Activated naive CD4-positive, alpha-beta T cell treated with anti-CD3 and anti-CD28 coated beads, Interleukin-2, amount 10 ng/mL, durations not matched to agents 7 days and 5 days (primary cell): ENCODE data around the gene XRN2.
"Not testable (repeated sequence)": the region's sequence is repeated elsewhere in the genome, so short reads cannot be mapped to it uniquely, and the experiment has no call there.

Experiments
- CTCF ChIA-PET: fragments of 350-600 bp; sonication (Branson Sonifier 250); formaldehyde crosslinking; loops from one replicate; lab custom pipeline; 2021; ENCODE audit warnings: antibody characterized with exemption; lab: Charles Lee
- DNase-seq: peaks from one replicate; pipeline ENCODE4 v3.0.0-alpha.2; 2020
- H3K27ac Mint-ChIP-seq: one replicate; pipeline ENCODE4 v1.8.0; 2021; ENCODE audit warnings: mild to moderate bottlenecking, moderate library complexity, mixed read lengths
- H3K27me3 Mint-ChIP-seq: one replicate; pipeline ENCODE4 v1.8.0; 2021; ENCODE audit warnings: mild to moderate bottlenecking, mixed read lengths
- H3K36me3 Mint-ChIP-seq: one replicate; pipeline ENCODE4 v1.8.0; 2021; ENCODE audit warnings: mixed read lengths
- H3K4me1 Mint-ChIP-seq: one replicate; pipeline ENCODE4 v1.8.0; 2021; ENCODE audit warnings: mixed read lengths
- H3K4me3 Mint-ChIP-seq: one replicate; pipeline ENCODE4 v1.8.0; 2021; ENCODE audit warnings: mild to moderate bottlenecking, moderate library complexity, mixed read lengths
- H3K9me3 Mint-ChIP-seq: one replicate; pipeline ENCODE4 v1.8.0; 2021; ENCODE audit warnings: mixed read lengths

XRN2 gene

GRCh38 chr20:21344206-21344900 lies 41.2 kb downstream of the XRN2 start:
- Mint-ChIP-seq H3K36me3 (peaks cover 53% of the 10 kb centered on the region), H3K4me3 (no peak overlapping the region), H3K4me1 (no peaks in the 10 kb centered on the region), H3K27me3 (no peaks in the 10 kb centered on the region), H3K27ac (no peak overlapping the region), H3K9me3 (no peaks in the 10 kb centered on the region)
- DNase-seq = no peak
- CTCF ChIA-PET = interaction anchor here (1.3 kb wide), 1 partner anchor 9 kb away, joined by 5 read pairs; no protein-coding TSS in a partner anchor

- Mint-ChIP-seq H3K27me3 (no peaks in the 10 kb centered on the region), H3K36me3 (peaks cover 49% of the 10 kb centered on the region)
- CTCF ChIA-PET = interaction anchor here (1.3 kb wide), 1 partner anchor 8 kb away, joined by 5 read pairs; no protein-coding TSS in a partner anchor
Observed at GRCh38 chr20:21344961-21345360, 41.8 kb downstream of the XRN2 start.

GRCh38 chr20:21352703-21353102 lies 49.6 kb downstream of the XRN2 start:
- Mint-ChIP-seq H3K36me3 (peaks cover 32% of the 10 kb centered on the region), H3K27ac (no peak overlapping the region), H3K4me1 (no peaks in the 10 kb centered on the region), H3K9me3 (no peaks in the 10 kb centered on the region), H3K27me3 (no peaks in the 10 kb centered on the region), H3K4me3 (no peak overlapping the region)
- DNase-seq = no peak
- CTCF ChIA-PET = interaction anchor here (1.1 to 2.1 kb wide), 4 partner anchors 8 to 153 kb away, joined by 3 to 5 read pairs (median 4); no protein-coding TSS in a partner anchor

More at GRCh38 chr20:21344961-21345360, 41.8 kb downstream of the XRN2 start:
- Mint-ChIP-seq H3K4me3 (no peak overlapping the region), H3K9me3 (no peaks in the 10 kb centered on the region), H3K4me1 (no peaks in the 10 kb centered on the region), H3K27ac (no peak overlapping the region)
- no peak for DNase-seq

- CTCF ChIA-PET = interaction anchor here (0.7 to 2.1 kb wide), 5 partner anchors 9 to 242 kb away, joined by 3 to 5 read pairs (median 5); no protein-coding TSS in a partner anchor
- Mint-ChIP-seq H3K27ac (no peak overlapping the region), H3K27me3 (no peaks in the 10 kb centered on the region), H3K4me3 (no peak overlapping the region), H3K9me3 (no peaks in the 10 kb centered on the region), H3K36me3 (peaks cover 30% of the 10 kb centered on the region), H3K4me1 (no peaks in the 10 kb centered on the region)
- no peak for DNase-seq
Observed at GRCh38 chr20:21353236-21353635, 50.1 kb downstream of the XRN2 start.

- Mint-ChIP-seq H3K27me3 (no peaks in the 10 kb centered on the region), H3K4me1 (peaks cover 3% of the 10 kb centered on the region), H3K9me3 (no peaks in the 10 kb centered on the region), H3K27ac (no peak overlapping the region), H3K36me3 (peaks cover 37% of the 10 kb centered on the region), H3K4me3 (no peak overlapping the region)
- CTCF ChIA-PET = no interaction called here
- DNase-seq = no peak
Observed at GRCh38 chr20:21355981-21356380, 52.9 kb downstream of the XRN2 start.

GRCh38 chr20:21356386-21356785 lies 53.3 kb downstream of the XRN2 start:
- CTCF ChIA-PET = interaction anchor here (0.9 kb wide), 1 partner anchor 29 kb away, joined by 3 read pairs; no protein-coding TSS in a partner anchor
- Mint-ChIP-seq H3K27me3 (no peaks in the 10 kb centered on the region), H3K27ac (no peak overlapping the region), H3K9me3 (no peaks in the 10 kb centered on the region), H3K36me3 (peaks cover 37% of the 10 kb centered on the region), H3K4me3 (no peak overlapping the region), H3K4me1 (peaks cover 3% of the 10 kb centered on the region)
- no peak for DNase-seq

GRCh38 chr20:21357844-21358243 lies 54.7 kb downstream of the XRN2 start:
- CTCF ChIA-PET = no interaction called here
- H3K4me3 Mint-ChIP-seq = no peak overlapping the region
- peaks cover 3% of the 10 kb centered on the region for H3K4me1 Mint-ChIP-seq
- H3K27me3 Mint-ChIP-seq = no peaks in the 10 kb centered on the region
- peaks cover 45% of the 10 kb centered on the region for H3K36me3 Mint-ChIP-seq
- no peaks in the 10 kb centered on the region for H3K9me3 Mint-ChIP-seq
- DNase-seq = no peak
- no peak overlapping the region for H3K27ac Mint-ChIP-seq

- CTCF ChIA-PET = no interaction called here
- peaks cover 3% of the 10 kb centered on the region for H3K4me1 Mint-ChIP-seq
Observed at GRCh38 chr20:21358737-21359136, 55.6 kb downstream of the XRN2 start.

GRCh38 chr20:21360705-21361104 lies 57.6 kb downstream of the XRN2 start:
- Mint-ChIP-seq H3K27ac (no peak overlapping the region), H3K9me3 (no peaks in the 10 kb centered on the region), H3K27me3 (no peaks in the 10 kb centered on the region), H3K4me1 (peaks cover 3% of the 10 kb centered on the region), H3K4me3 (no peak overlapping the region), H3K36me3 (peaks cover 48% of the 10 kb centered on the region)
- DNase-seq = no peak
- CTCF ChIA-PET = no interaction called here

More at GRCh38 chr20:21358737-21359136, 55.6 kb downstream of the XRN2 start:
- H3K27me3 Mint-ChIP-seq = no peaks in the 10 kb centered on the region
- no peaks in the 10 kb centered on the region for H3K9me3 Mint-ChIP-seq
- peaks cover 51% of the 10 kb centered on the region for H3K36me3 Mint-ChIP-seq
- H3K4me3 Mint-ChIP-seq = no peak overlapping the region
- no peak for DNase-seq
- H3K27ac Mint-ChIP-seq = no peak overlapping the region

- H3K27me3 Mint-ChIP-seq = no peaks in the 10 kb centered on the region
- H3K4me1 Mint-ChIP-seq = peaks cover 3% of the 10 kb centered on the region
- peak overlapping the region; percentile 7 for H3K27ac Mint-ChIP-seq
- CTCF ChIA-PET = no interaction called here
- H3K36me3 Mint-ChIP-seq = peaks cover 48% of the 10 kb centered on the region
- H3K9me3 Mint-ChIP-seq = no peaks in the 10 kb centered on the region
- no peak for DNase-seq
- H3K4me3 Mint-ChIP-seq = no peak overlapping the region
Observed at GRCh38 chr20:21361266-21361665, 58.1 kb downstream of the XRN2 start.

GRCh38 chr20:21364413-21364812 lies 61.3 kb downstream of the XRN2 start:
- no peak for DNase-seq
- H3K36me3 Mint-ChIP-seq = peaks cover 53% of the 10 kb centered on the region
- H3K9me3 Mint-ChIP-seq = no peaks in the 10 kb centered on the region
- no peak overlapping the region for H3K27ac Mint-ChIP-seq
- H3K27me3 Mint-ChIP-seq = no peaks in the 10 kb centered on the region
- CTCF ChIA-PET = no interaction called here
- peaks cover 3% of the 10 kb centered on the region for H3K4me1 Mint-ChIP-seq
- no peak overlapping the region for H3K4me3 Mint-ChIP-seq

GRCh38 chr20:21365771-21366170 lies 62.6 kb downstream of the XRN2 start:
- H3K27me3 Mint-ChIP-seq = no peaks in the 10 kb centered on the region
- H3K4me3 Mint-ChIP-seq = no peak overlapping the region
- no peaks in the 10 kb centered on the region for H3K4me1 Mint-ChIP-seq
- DNase-seq = no peak
- H3K27ac Mint-ChIP-seq = no peak overlapping the region
- peaks cover 43% of the 10 kb centered on the region for H3K36me3 Mint-ChIP-seq
- no peaks in the 10 kb centered on the region for H3K9me3 Mint-ChIP-seq
- CTCF ChIA-PET = no interaction called here

- H3K4me3 Mint-ChIP-seq, H3K9me3 Mint-ChIP-seq, CTCF ChIA-PET, DNase-seq, H3K27me3 Mint-ChIP-seq, H3K4me1 Mint-ChIP-seq, H3K27ac Mint-ChIP-seq: not testable (repeated sequence)
- H3K36me3 Mint-ChIP-seq = peaks cover 43% of the 10 kb centered on the region
Observed at GRCh38 chr20:21366273-21366672, 63.1 kb downstream of the XRN2 start.

- Mint-ChIP-seq H3K4me1 (no peaks in the 10 kb centered on the region), H3K4me3 (no peak overlapping the region), H3K9me3 (no peaks in the 10 kb centered on the region), H3K27me3 (no peaks in the 10 kb centered on the region), H3K27ac (no peak overlapping the region), H3K36me3 (peaks cover 31% of the 10 kb centered on the region)
- CTCF ChIA-PET = no interaction called here
- DNase-seq = no peak
Observed at GRCh38 chr20:21368791-21369190, 65.7 kb downstream of the XRN2 start.

- no peaks in the 10 kb centered on the region for H3K9me3 Mint-ChIP-seq
- CTCF ChIA-PET = no interaction called here
- H3K4me3 Mint-ChIP-seq = no peak overlapping the region
- H3K27me3 Mint-ChIP-seq = no peaks in the 10 kb centered on the region
- peaks cover 37% of the 10 kb centered on the region for H3K36me3 Mint-ChIP-seq
- H3K27ac Mint-ChIP-seq = no peak overlapping the region
- no peak for DNase-seq
- H3K4me1 Mint-ChIP-seq = no peaks in the 10 kb centered on the region
Observed at GRCh38 chr20:21371193-21371592, 68.1 kb downstream of the XRN2 start.
